NCI-H2081 treated with DMSO at 0.1 percent for 48 hours (cell line): ENCODE results near the gene RAB34.
"Not testable (repeated sequence)": the region's sequence is repeated elsewhere in the genome, so short reads cannot be mapped to it uniquely, and the experiment has no call there.

Experiments
- DNase-seq: peaks from one replicate; lab custom pipeline; 2025; lab: John Stamatoyannopoulos, UW

The RAB34 gene

GRCh38 chr17:28746611-28747050 is 29.0 kb upstream of the RAB34 start:
- DNase-seq, result no peak

- DNase-seq, result no peak
These were observed 28.2 kb upstream of the RAB34 start for GRCh38 chr17:28745786-28746411.

DNA sequence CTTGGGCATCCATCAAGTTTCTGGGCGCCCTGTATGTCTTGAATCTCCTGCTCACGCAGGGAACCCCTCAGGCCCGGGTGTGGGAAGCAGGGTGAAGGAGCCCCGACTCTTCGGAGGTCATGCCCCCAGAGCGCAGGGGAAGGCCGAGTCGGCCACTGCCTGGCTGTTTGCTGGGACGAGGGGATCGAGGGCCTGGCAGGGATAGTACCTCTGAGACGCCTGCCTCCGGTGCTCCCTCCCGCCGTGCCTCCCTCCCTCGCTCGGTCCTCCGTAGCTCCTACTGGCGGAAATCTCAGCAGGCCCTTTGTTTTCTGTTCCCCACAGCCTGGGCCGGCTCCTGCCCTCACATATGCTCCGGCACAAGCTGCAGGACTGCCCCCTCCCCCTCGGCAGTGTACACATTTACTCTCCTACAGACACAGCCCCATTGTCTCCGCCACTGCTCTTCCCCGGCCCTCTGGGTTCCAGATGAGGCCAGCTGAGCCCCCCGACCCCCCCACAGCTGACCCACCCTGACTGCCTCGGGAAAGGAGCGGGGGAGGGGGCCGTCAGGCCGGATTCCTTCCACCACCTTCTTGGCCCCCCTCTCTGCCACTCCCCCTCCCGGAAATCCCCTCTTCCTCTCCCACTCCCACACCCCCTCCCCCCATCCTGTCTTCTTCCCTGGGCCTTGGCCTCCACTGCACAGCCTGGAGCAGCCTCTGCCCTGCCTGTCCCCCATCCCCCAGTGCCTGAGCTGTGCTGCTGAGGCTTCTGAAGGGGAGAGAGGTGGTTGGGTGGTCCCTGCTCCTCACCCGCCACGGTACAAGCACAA is 27.5 kb upstream of the RAB34 start:
- no peak for DNase-seq

DNA sequence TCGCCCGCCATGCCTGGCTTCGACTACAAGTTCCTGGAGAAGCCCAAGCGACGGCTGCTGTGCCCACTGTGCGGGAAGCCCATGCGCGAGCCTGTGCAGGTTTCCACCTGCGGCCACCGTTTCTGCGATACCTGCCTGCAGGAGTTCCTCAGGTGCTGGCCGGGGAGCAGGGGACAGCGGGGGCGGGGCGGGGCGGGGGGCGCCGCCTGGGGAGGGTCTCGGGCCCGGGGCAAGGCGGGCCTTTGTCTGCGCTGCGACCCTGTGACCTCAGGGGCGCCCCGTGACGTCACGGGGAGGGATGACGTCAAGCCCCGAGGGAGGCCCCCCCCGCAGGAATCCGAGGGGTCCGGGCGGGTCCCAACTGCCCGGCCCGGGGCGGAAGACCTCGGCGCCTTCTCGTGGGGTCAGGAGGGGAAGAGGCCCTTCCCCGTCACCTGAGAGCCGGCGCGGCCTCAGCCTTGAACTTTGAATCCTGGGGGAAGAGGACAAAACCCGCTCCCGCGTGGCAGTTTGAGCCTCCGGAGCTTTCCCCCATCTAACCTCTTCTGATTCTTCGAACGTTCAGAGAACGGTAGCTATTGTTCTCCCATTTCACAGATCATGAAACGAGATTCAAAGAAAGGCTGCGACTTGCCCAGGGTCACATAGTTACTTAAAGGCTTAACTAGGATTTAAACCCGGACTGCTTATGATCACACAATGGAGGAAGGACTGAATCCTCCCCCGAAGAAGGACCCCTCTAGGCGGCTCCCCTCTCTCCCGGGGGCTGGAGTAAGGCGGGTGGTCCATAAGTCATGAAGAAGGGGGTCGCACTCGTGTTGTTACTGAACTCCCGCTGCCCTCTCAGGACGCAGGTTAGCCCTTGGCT is 26.7 kb upstream of the RAB34 start:
- no peak for DNase-seq

DNA sequence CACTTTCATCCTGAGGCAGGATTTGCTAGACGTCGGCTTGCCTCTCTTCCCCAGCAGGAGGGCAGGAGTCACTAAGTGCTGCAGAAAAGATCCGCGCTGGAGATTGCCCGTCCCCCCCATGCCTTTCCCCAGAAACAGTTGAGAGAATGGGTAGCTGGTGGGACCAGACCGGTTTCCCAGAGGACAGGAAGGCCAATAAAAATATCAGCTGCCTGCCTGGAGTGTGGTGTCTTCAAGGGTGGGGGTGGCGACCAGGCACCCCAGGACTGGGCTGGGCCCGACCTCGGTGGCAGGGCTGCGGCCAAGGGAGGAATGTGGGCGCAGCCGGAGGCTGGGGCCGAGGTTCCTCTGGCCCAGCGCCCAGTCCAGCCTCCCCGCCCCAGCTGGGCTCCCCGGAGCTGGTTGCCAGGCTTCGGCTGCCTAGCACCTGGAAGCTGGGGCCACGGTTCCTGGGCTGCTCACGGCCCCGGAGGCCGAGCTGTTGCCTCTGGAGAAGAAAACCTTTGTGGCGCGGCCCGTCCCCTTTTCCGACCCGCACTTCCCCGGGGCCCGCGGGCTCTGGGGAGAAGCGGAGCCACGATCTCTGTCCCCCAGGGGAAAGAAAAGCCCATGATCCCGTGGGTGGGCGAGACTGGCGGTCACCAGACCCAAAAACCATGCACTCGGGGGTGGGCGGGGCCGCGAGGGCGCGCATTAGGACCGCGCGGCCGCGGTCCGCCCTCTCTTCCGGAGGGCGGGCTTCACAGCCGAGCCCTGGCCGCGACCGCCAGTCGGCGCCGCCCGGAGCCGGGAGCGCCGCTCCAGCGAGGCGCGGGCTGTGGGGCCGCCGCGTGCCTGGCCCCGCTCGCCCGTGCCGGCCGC is 25.8 kb upstream of the RAB34 start, which contains the start of gene TRAF4:
TSS of gene TRAF4 (plus strand) at position 769 of the 861 bp plus-strand sequence. CDS start 102 bp downstream, outside the sequence.
- no peak for DNase-seq

DNA sequence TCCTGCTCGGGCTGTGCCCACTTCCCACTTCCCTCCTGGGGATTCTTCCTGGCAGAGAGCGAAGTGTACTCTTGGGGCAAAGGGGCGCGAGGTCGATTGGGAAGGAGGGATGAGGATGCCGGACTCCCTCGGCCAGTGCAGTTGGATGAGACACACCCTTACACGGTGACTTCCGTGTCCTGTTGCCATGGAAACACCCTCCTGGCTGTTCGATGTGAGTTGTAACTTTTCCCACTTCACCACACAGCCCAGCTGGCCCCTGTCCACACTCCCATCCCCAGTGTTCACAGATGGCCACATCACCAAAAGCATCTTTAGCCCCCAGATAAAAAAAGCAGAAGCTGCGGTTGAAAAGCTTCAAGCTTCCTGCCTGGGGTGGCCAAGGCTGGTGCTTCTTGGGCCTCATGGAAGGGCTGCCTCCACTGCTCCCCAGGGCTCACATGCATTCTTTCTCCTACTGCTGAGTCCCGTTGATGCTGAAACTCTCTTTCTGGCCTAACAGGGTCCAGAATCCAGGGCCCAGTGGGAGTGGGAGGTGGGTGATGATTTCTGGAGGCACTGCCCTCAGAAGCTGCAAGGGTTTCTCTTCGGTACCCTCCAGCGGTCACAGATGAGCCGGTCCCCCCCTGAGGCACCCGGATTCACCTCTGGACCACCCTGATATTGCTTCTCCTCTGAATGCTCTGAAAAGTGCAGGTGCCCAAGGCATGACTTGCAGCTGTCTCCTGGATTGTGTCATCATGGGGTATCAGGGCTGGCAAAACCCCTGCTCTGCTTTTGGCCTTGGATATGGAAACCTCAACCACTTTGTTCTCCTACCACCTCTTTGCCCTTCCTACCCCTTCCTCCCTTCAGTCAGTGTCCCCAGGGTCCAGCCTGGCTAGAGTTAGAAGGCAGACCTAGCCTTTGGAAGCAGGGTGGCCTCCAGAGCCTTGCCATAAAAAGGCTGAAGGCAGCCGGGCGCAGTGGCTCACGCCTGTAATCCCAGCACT is 24.0 kb upstream of the RAB34 start:
- DNase-seq, result no peak

GRCh38 chr17:28740406-28741357 is 23.0 kb upstream of the RAB34 start:
- no peak for DNase-seq

DNA sequence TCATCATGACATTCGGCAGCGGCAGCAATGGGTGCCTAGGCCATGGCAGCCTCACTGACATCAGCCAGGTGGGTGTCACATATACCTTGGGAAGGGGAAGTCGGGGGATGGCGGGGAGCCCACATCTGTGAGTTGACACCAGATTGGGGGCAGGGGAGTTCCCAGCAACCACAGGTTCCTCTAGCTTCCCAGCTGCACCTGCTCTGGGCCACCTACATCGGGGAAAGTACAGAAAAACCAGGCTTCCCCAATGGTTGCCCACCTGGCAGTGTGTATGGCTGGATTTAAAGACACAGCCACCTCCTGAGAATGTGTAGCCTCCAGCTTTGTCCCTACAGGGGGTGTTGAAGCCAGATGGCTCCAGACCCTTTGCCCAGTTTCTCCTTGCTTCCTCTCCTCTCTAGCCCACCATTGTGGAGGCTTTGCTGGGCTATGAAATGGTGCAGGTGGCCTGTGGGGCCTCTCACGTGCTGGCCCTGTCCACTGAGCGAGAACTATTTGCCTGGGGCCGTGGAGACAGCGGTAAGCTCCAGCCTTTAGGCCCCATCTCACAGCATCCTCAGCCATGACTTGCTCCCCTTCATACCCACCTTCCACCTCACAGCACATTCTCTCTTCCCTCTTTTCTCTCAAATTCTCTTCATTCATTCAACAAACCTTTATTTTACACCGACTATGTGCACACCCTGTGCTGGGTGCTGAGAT is 21.2 kb upstream of the RAB34 start:
- no peak for DNase-seq

GRCh38 chr17:28737770-28738679 is 20.4 kb upstream of the RAB34 start:
- DNase-seq, result no peak

DNA sequence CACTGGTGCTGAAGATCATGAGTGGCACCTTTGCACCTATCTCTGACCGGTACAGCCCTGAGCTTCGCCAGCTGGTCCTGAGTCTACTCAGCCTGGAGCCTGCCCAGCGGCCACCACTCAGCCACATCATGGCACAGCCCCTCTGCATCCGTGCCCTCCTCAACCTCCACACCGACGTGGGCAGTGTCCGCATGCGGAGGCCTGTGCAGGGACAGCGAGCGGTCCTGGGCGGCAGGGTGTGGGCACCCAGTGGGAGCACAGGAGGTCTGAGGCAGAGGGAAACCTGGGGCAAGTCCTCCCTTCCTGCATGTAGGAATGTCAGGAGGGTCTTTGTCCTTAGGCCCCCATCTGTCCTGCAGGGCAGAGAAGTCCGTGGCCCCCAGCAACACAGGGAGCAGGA is 19.6 kb upstream of the RAB34 start:
- DNase-seq, result no peak

DNA sequence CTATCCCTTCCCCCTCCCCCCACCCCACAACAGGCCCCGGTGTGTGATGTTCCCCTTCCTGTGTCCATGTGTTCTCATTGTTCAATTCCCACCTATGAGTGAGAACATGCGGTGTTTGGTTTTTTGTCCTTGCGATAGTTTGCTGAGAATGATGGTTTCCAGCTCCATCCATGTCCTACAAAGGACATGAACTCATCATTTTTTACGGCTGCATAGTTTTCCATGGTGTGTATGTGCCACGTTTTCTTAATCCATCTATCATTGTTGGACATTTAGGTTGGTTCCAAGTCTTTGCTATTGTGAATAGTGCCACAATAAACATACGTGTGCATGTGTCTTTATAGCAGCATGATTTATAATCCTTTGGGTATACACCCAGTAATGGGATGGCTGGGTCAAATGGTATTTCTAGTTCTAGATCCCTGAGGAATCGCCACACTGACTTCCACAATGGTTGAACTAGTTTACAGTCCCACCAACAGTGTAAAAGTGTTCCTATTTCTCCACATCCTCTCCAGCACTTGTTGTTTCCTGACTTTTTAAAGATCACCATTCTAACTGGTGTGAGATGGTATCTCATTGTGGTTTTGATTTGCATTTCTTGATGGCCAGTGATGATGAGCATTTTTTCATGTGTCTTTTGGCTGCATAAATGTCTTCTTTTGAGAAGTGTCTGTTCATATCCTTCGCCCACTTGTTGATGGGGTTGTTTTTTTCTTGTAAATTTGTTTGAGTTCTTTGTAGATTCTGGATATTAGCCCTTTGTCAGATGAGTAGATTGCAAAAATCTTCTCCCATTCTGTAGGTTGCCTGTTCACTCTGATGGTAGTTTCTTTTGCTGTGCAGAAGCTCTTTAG is 18.5 kb upstream of the RAB34 start:
- not testable (repeated sequence) for DNase-seq

DNA sequence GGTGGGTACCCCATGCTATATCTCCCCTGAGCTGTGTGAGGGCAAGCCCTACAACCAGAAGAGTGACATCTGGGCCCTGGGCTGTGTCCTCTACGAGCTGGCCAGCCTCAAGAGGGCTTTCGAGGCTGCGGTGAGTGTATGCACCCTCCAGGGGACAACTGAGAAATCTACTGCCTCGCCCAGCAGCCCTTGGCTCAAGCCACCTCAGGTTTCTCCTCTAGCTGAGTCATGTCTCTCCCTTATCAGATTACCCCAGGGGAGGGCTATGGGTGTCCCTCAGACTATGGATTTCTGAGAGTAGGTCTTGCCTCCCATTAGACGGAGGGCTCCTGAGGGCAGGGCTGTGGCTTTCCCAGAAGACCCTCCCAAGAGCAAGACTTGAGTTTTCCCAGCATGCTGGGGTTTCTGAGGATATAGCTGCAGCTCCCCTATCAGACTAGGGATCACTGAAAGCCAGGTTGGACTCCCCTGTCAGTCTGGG is 17.6 kb upstream of the RAB34 start:
- DNase-seq, result no peak

DNA sequence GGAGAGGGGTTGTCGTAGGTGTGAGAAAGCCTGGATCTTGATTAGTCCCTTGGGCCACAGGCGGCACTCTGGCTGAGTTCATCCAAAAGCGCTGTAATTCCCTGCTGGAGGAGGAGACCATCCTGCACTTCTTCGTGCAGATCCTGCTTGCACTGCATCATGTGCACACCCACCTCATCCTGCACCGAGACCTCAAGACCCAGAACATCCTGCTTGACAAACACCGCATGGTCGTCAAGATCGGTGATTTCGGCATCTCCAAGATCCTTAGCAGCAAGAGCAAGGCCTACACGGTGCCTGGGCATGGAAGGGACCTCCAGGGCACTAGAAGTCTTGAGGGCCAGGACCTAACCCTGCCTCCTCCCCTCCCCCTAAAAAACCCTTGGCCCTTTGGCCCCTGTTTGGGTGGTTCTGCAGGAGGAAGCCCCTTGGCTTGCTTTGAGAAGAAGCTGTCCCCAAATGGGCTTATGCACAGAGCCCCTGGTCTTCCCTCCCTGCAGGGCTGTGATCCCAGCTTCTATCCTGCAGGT is 17.1 kb upstream of the RAB34 start:
- DNase-seq, result no peak

GRCh38 chr17:28733346-28733745 is 15.7 kb upstream of the RAB34 start:
- no peak for DNase-seq

DNA sequence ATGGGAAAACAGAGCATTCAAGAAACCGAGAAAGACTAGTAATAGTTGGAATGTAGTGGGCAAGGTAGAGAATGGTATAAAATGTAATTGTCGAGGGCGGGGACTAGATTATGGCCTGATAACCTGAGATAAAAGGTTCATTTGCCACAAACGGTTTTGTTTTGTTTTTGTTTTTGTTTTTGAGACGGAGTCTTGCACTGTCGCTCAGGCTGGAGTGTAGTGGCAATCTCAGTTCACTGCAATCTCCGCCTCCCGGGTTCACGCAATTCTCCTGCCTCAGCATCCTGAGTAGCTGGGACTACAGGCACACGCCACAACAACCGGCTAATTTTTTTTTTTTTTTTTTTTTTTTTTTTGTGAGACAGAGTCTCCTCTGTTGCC is 12.3 kb upstream of the RAB34 start:
- DNase-seq, result no peak
